GM19397 (cell line): ENCODE measurements around the gene SNRNP27.
"Not testable (repeated sequence)": the region's sequence is repeated elsewhere in the genome, so short reads cannot be mapped to it uniquely, and the experiment has no call there.

Experiments
- ATAC-seq: cut with Tn5 transposase; IDR thresholded peaks from one replicate; pipeline ENCODE4 v1.9.1; 2021; ENCODE audit warnings: mild to moderate bottlenecking, moderate library complexity; ENCODE audit not compliant: unreplicated experiment

Gene SNRNP27

DNA sequence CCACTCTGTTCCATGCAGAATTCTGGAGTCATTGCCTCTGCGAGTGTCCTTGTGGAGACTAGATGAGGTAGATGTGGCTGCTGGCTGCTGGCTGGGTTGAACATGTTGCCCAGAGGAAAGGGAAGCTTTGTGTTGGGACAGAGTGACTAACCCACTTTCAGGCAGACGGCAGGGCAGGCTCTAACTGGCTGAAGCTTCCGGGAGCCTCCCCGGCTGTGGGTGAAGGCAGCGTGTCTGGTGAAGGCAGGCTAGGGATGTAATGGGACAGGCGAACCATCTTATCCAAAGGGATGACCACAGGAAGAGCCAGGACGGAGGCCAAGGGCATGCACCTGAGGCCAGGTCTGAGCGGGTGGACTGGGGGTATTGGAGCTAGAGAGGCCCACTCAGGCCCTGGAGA, 51.7 kb downstream of the SNRNP27 start:
- no peak for ATAC-seq

DNA sequence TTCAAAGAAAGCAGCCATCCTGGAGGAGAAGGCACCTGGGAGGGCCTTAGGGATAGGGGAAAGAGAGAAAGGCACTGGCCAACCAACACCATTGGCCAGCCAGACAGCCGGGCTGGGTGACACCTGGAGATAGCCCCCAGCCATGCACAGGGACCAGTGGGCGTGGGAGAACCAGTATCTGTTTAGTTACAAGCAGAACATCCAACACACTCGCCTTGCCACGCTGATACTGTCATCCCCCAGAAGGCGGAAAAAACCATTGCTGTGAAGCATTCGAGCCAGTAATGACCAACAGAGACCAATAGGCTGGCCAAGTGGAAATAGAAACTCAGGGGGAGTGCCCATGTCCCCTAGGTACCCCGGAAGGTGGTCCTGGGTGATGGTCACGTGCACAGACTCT, 52.2 kb downstream of the SNRNP27 start:
- ATAC-seq: no peak

DNA sequence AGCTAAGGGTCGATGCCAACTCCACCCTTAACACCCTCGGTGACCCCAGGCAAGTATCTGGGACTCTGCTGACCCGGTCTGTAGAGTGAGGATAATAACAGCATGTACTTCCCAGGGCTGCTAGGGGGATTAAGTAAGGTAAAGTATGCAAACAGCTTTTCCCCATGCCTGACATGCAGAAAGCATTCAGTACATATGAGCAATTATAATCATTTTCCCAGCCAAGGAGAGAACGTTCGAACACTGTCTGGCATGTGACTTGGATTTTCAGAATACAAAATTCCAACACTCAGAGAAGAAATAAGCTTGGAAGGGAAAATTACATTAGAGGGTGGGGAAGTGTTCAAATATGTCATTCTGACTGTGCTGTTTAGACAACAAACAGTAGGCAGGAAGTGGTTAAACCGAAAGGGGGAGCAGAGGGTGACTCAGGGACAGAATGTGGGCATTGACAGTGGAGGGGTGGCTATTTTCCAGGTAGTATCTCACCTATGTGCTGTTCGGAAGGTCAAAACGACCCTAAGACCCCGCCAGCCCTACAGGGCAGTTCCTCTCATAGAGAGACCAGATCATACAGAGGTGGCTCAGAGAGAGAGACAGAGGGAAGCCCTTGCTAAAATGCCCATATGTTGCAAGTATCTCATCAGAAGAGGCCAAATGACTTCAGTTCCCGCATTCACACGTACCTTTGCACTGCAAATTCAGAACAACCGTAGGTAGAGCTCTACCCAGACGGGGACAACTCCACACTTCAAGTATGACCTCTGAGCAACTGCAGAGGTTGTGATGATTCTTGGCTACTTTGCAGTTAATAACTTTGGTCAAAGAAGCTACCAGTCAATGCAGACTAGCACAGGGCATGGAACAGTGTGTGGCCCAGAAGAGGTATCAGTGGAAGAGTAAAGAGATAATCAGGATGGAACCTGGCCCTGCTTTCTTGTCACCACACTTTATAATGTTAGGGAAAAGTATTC, 52.9 kb downstream of the SNRNP27 start:
- ATAC-seq: peak; percentile 76

DNA sequence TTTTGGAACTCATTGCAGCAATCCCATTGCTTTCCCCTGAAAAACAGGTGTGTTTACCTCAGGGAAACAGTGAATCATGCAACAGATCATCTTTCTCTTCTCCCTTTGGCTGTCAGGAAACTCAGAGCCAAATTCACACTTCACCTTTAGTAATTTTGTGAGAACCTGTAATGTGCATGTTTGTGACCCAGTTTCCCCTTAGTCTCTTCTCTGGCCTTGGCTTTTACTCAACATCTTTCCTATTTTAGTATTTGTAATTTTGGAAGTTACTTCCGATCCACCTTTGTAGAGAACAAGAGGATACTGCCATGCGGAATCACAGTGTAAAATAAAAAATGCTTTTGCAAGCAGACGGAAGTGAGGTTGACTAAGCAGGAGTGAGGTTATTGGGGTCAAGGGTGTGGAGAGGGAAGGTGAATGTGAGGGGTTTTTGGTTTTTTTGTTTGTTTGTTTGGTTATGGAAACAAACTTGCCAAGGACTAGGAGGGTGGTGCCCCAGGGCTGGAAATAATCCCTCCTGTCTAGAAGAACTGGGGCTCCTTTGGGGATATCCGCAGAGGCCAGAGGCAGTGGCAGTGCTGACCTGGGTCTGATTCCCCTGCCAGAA, 53.7 kb downstream of the SNRNP27 start:
- no peak for ATAC-seq

DNA sequence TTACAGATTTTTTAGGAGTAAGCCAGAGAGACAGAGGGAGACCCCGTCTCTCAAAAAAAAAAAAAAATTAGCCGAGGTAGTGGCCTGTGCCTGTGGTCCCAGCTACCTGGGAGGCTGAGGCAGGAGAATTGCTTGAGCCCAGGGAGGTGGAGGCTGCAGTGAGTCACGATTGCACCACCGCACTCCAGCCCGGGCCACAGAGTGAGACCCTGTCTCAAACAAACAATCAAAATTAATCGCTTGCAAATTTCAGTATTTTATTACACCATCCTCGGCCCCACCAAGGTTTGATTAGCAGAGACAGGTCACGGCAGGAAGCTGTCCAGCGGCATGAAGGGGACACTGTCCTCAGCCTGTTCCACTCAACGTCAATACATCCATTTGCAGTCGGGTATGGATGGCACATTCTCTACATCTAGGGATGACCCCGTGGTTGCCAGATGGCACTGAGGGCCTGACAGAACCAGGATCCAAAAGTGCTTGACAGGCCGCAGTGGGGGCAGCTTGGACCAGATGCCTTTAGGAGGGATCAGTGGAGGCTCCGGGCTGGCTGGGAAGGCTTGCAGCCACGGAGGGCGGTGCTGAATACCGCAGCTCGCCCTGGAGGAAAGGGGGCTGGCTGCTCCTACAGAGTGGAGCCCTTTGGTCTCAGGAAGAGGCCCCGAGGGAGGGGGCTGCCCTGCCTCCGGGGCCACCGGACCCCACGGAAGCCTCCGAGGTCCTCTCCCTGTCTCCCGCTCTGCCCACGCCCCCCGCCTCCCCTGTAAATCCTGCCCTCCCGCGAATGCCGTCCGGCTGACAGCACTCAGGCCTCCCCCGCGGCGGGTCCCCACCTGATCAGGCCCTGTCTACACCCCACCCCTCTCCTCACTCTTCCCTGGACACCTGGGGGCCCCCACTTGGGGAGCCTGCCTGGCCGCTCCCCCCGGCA, 54.5 kb downstream of the SNRNP27 start:
- no peak for ATAC-seq

DNA sequence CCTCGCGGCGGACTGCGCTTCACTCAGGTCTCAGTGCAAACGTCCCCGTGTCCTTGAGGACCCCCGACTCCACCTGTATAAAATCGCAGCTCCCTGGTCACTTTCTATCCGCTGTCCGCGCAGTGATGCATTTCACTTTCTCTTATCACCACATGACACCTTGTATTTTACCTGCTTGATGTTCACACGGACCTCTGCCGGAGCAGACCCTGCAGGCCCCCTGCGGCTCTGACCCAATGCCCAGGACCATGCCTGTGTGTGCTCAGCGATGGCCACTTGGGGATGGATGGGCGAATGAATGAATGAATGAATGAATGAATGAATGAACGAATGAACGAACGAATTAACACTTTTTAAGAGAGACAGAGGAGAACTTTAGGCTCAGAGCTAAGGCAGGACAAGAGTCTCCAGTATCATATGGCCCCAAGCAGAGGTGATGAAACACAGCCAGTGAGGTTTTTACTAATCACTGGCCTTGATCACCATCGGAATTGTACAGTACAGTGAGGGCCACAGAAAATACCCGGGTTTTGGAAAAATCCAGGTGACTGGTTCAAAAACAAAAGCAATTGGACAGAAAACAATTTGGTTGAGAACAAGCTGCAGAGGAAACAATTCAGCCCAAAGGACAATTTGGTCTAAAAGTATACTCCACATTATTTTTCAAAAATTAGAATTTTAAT, 55.3 kb downstream of the SNRNP27 start:
- no peak for ATAC-seq

DNA sequence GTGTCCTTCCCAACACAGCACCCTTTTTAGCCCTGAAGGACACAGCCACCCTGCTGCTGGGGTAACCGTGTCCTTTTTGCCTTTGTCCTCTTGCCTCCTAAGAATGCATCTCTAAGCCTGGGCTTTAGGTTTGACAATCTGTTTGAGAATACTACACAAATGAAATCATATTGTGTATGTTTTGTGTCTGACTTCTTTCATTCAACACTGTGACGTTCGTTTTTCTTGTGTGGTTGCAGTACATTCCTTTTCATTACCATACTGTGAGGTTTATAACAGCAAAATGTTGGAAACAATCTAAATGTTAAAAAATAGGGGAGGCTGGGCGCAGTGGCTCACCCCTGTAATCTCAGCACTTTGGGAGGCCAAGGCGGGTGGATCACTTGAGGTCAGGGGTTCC, 56.5 kb downstream of the SNRNP27 start:
- ATAC-seq: no peak

DNA sequence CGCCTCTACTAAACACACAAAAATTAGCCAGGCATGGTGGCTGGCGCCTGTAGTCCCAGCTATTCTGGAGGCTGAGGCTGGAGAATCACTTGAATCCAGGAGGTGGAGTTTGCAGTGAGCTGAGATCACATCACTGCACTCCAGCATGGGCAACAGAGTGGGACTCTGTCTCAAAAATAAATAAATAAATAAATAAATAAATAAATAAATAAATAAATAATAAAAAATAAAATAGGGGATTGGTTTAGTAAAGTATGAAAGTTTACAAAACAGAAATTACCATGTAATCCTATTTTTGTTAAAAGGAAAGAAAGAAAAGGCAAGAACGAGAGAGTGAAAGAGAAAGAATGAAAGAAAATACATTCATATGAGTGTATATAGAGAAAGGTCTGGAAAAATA, 56.9 kb downstream of the SNRNP27 start:
- not testable (repeated sequence) for ATAC-seq

DNA sequence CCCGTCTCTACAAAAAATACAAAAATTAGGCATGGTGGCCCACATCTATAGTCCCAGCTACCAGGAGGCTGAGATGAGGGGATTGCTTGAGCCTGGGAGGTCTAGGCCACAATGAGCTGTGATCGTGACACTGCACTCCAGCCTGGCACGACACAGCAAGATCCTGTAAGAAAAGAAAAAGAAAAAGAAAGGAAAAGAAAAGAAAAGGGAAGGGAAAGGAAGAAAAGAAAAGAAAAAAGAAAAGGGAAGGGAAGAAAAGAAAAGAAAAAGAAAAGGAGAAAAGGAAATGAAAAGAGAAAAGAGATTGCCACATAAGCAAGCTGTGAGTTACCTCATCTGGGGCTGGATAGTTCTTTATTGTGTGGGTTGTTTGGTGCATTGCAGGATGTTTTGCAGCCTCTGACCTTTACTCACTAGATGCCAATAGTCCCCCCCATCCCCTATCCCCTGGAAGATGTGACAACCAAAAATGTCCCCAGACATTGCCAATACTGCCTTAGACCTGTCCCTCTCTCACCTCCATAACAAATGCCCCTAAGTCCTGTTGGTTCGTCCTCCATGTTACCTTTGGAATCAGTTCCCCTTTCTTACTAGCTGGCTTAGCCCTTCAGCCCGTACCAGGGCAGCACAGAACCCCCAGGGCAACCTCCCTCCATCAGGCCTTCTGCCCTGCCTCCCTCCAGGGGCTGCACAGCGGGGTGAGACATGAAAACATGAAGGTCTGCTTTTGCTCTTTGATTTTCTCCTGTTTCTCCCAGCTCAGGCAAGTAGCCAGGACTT, 58.8 kb downstream of the SNRNP27 start:
- no peak for ATAC-seq

DNA sequence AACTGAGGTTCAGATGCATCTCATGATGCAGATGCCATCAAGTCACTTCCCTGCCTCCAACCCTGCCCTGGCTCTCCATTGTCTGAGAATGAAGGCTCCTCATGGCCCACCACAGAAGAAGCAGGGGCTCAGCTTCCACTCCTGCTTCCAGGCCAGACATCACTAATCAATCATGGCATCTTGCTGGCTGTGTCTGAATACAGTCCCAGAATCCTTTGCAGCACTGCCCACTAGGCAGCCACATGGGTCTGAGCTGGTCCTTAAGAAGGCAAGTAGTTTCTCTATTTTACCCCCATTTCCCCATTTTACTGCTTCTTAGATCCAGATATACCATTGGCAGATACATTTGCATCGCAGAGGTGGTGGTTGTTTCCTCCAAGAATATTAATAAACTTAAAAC, 60.3 kb downstream of the SNRNP27 start:
- ATAC-seq: no peak
